ENCODE results near the gene RBFA.

- TF ChIP-seq CHD2 (IDR thresholded peaks at IDR 0.05; ENCODE audit: low read length, partially characterized antibody) (no peak), REST (IDR thresholded peaks at IDR 0.05; ENCODE audit: low read depth, low read length) (no peak), YY1 (IDR thresholded peaks at IDR 0.05; ENCODE audit: low read depth) (no peak), SIN3A (IDR thresholded peaks at IDR 0.05; ENCODE audit: borderline replicate concordance, low read depth, low read length) (no peak), CTCF (IDR thresholded peaks at IDR 0.05) (no peak), EP300 (IDR thresholded peaks at IDR 0.05; ENCODE audit: borderline replicate concordance in 1 of 2, low read depth in 1 of 2, low read length in 1 of 2) (no peak), RAD21 (IDR thresholded peaks at IDR 0.05; ENCODE audit: low read length) (no peak), USF2 (IDR thresholded peaks at IDR 0.05; ENCODE audit: borderline replicate concordance, low read depth, low read length) (no peak), EZH2phosphoT487 (IDR thresholded peaks at IDR 0.05; ENCODE audit: borderline replicate concordance, low read depth) (no peak), POLR2AphosphoS5 (IDR thresholded peaks at IDR 0.05; ENCODE audit: low read depth, low read length) (no peak), SMC3 (IDR thresholded peaks at IDR 0.05; ENCODE audit: low read depth, low read length) (no peak), GATA2 (CRISPR knock-in tag; IDR thresholded peaks at IDR 0.05) (no peak), RXRA (IDR thresholded peaks at IDR 0.05; ENCODE audit: borderline replicate concordance, low read depth) (no peak), TEAD4 (IDR thresholded peaks at IDR 0.05; ENCODE audit: borderline replicate concordance, insufficient read depth) (no peak)
Measured at GRCh38 chr18:80042785-80043184, 8.6 kb downstream of the RBFA start.
